Measurements from ENCODE around the gene SNRNP200. TPM values are rescaled to one million over a fixed set of nuclear protein-coding genes. Genes with fewer than 3 reads are reported as not detected.

The SNRNP200 gene
- total and polyA plus RNA-seq, 3 experiments from 2014 or later: 108 to 206 (median 203) TPM

DNA sequence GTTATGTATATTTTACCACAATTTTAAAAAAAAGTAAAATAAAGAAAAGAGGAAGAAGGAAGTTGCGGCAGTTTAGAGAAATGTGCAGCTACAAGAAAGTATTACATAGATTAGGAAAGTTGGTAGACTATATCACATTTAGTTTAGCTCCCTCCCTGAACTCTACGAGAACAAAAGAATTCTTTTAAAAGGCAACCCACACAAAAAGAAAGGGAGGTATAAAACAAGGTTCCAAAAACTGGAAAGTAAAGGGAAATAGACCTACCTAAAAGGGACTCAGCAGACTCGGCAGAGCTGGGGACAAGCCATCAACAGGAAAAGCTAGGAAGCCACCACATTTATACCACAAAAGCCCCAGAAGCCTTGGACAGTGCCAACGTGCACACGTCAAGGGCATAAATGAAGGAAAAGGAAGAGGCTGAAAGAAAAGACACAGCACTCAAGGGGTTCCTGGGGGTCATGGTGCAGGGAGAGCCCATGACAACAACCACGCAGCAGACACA lies 48.7 kb downstream of the SNRNP200 start:
- Mint-ChIP-seq H3K27me3 (no peaks in the 10 kb centered on the region), H3K9me3 (no peaks in the 10 kb centered on the region), H3K4me3 (peak overlapping the region in 1 of 7 donors; percentile 60), H3K4me1 (peaks cover 35 to 59% (median 54%) of the 10 kb centered on the region in 3 donors), H3K27ac (peak overlapping the region in 7 of 8 donors; percentile 16 to 90 (median 52)), H3K36me3 (peaks cover 0 to 89% (median 16%) of the 10 kb centered on the region in 3 donors)
- Histone ChIP-seq H3K36me3 (ENCODE audit: insufficient read depth, low read length) (peaks cover 33% of the 10 kb centered on the region), H3K4me3 (ENCODE audit: low read length) (no peak overlapping the region), H3K27ac (ENCODE audit: low read depth, low read length) (no peak overlapping the region), H3K9me3 (ENCODE audit: low read length) (no peaks in the 10 kb centered on the region), H3K27me3 (ENCODE audit: insufficient read depth, low read length, poor library complexity, severe bottlenecking) (no peaks in the 10 kb centered on the region), H3K4me1 (ENCODE audit: insufficient read depth, low read length) (peaks cover 38% of the 10 kb centered on the region)
- peak in 1 of 5 donors; percentile 50 for DNase-seq
- POLR2A ChIA-PET: interaction anchor here (0.5 to 0.7 kb wide), 2 partner anchors 40 to 454 kb away, joined by 3 to 5 read pairs; no protein-coding TSS in a partner anchor
- CTCF ChIA-PET: interaction anchor here (1.2 to 1.3 kb wide), 2 partner anchors 16 to 83 kb away, joined by 3 to 4 read pairs; no protein-coding TSS in a partner anchor

DNA sequence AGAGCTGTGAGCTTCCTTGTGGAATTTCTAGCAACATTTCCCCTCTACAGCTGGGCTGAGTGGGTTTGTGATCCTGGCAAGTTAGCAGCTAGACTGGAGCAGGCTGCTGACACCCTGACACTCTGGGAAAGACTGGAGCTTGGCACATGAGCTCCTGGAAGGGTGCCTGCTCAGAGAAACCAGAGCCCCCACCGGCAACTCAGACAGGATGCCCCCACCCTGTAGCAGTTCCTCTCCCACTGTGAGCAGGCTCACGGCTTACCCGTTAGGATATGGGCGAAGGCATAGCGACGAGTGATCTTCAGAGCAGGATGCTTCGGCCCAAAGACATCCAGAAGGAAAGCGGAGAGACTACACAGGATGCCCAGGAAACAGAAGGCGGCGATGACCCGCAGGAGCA lies 50.8 kb downstream of the SNRNP200 start:
- Histone ChIP-seq H3K4me3 (ENCODE audit: low read length) (no peak overlapping the region), H3K4me1 (ENCODE audit: insufficient read depth, low read length) (peaks cover 18% of the 10 kb centered on the region), H3K27me3 (ENCODE audit: insufficient read depth, low read length, poor library complexity, severe bottlenecking) (no peaks in the 10 kb centered on the region), H3K9me3 (ENCODE audit: low read length) (no peaks in the 10 kb centered on the region), H3K27ac (ENCODE audit: low read depth, low read length) (no peak overlapping the region), H3K36me3 (ENCODE audit: insufficient read depth, low read length) (peaks cover 36% of the 10 kb centered on the region)
- POLR2A ChIA-PET: interaction anchor here (0.5 kb wide), 1 partner anchor 26 kb away, joined by 7 read pairs; no protein-coding TSS in a partner anchor
- no peak for DNase-seq
- no peaks in the 10 kb centered on the region for H3K9me3 Mint-ChIP-seq
- no peaks in the 10 kb centered on the region for H3K27me3 Mint-ChIP-seq
- CTCF ChIA-PET: interaction anchor here (0.8 to 1.8 kb wide), 3 partner anchors 10 to 152 kb away, joined by 3 to 4 read pairs (median 4); partner anchors contain the start of gene CIAO1
- H3K4me3 Mint-ChIP-seq: no peak overlapping the region
- H3K4me1 Mint-ChIP-seq: peaks cover 26 to 45% (median 35%) of the 10 kb centered on the region in 3 donors
- peaks cover 0 to 82% (median 16%) of the 10 kb centered on the region in 3 donors for H3K36me3 Mint-ChIP-seq
- peak overlapping the region in 2 of 8 donors; percentile 14 to 46 for H3K27ac Mint-ChIP-seq

DNA sequence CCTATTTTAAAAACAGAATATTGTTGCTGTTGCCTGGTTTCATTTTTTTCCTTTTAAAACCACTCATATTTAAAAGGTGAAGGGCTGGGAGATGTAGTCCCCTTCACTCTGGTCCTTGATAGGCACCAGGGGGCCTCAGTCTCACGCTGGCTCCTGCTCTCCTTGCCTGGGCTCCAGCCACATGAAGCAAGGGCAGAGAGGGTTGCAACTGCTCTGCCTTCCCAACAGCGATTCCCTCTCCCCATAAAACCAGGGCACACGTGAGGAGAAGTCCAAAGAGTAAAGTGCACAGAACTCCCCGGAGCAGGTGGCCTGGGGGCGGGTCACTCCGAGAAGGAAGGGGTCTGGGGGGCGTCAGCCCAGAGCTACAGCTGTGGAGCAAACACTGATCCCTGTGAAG lies 52.3 kb downstream of the SNRNP200 start:
- H3K27ac Mint-ChIP-seq: no peak overlapping the region
- Histone ChIP-seq H3K9me3 (ENCODE audit: low read length) (no peaks in the 10 kb centered on the region), H3K4me1 (ENCODE audit: insufficient read depth, low read length) (peaks cover 15% of the 10 kb centered on the region), H3K27me3 (ENCODE audit: insufficient read depth, low read length, poor library complexity, severe bottlenecking) (no peaks in the 10 kb centered on the region), H3K27ac (ENCODE audit: low read depth, low read length) (no peak overlapping the region), H3K36me3 (ENCODE audit: insufficient read depth, low read length) (peaks cover 36% of the 10 kb centered on the region), H3K4me3 (ENCODE audit: low read length) (no peak overlapping the region)
- H3K27me3 Mint-ChIP-seq: no peaks in the 10 kb centered on the region
- no peaks in the 10 kb centered on the region for H3K9me3 Mint-ChIP-seq
- CTCF ChIA-PET: interaction anchor here (1.2 to 1.8 kb wide), 2 partner anchors 11 to 12 kb away, joined by 3 to 4 read pairs; no protein-coding TSS in a partner anchor
- POLR2A ChIA-PET: no interaction called here
- no peak overlapping the region for H3K4me3 Mint-ChIP-seq
- peaks cover 16 to 30% (median 20%) of the 10 kb centered on the region in 3 donors for H3K4me1 Mint-ChIP-seq
- peaks cover 0 to 71% (median 16%) of the 10 kb centered on the region in 3 donors for H3K36me3 Mint-ChIP-seq
- no peak for DNase-seq

DNA sequence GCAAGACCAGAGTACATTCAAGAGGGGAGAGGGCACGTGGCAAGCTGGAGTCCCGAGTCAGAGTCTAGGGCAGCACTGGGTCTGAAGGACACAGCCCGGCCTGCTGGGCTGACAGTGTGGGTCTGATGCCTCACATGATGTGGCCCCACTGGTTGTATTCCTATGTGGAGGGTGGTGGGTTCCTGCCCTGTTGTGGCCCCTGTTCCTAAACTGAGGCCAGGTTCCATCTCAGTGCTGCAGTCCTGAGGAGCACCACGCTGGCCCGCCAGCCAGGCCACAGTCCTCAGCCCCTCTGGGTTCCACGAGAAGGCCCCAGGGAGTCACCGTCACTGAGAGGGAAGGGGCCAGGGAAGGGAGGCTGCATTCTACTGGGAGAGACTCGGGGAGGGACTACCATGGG lies 52.8 kb downstream of the SNRNP200 start:
- POLR2A ChIA-PET: no interaction called here
- H3K9me3 Mint-ChIP-seq: no peaks in the 10 kb centered on the region
- no peak overlapping the region for H3K4me3 ChIP-seq (ENCODE audit: low read length)

DNA sequence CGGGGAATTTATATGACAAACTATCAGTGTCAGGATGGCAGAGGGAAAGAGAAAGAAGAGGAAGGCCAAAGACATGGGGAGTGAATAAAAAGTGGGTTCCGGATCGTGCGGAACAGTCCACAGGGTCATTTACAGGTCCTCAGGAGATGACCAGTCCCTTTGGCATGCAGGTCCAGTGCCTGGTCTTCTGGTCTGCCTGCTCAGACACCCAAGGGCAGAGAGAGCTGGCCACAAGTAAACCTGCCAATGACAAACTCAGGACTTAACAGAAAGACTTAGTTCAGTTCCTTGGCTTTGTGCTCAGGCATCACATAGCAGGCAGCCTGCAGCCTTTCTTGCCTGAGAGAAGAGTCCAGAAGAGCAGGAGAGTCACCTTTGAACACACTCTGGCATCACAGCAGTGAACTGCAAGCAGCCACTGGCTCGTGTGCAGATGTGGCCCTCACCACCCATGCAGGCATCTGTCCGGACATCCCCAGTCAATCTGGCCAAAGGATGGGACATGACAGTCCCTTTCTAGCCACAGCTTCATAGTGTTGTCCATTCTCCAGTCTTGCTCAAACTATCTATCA lies 53.5 kb downstream of the SNRNP200 start:
- DNase-seq: no peak
- Histone ChIP-seq H3K9me3 (ENCODE audit: low read length) (no peaks in the 10 kb centered on the region), H3K27me3 (ENCODE audit: insufficient read depth, low read length, poor library complexity, severe bottlenecking) (no peaks in the 10 kb centered on the region), H3K4me1 (ENCODE audit: insufficient read depth, low read length) (peaks cover 6% of the 10 kb centered on the region), H3K27ac (ENCODE audit: low read depth, low read length) (no peak overlapping the region), H3K4me3 (ENCODE audit: low read length) (no peak overlapping the region), H3K36me3 (ENCODE audit: insufficient read depth, low read length) (peaks cover 36% of the 10 kb centered on the region)
- Mint-ChIP-seq H3K27me3 (no peaks in the 10 kb centered on the region), H3K9me3 (no peaks in the 10 kb centered on the region), H3K4me1 (peaks cover 15 to 23% (median 15%) of the 10 kb centered on the region in 3 donors), H3K36me3 (peaks cover 0 to 63% (median 16%) of the 10 kb centered on the region in 3 donors), H3K4me3 (no peak overlapping the region), H3K27ac (peak overlapping the region in 7 of 8 donors; percentile 7 to 86 (median 61))
- ChIA-PET CTCF (no interaction called here), POLR2A (interaction anchor here (0.6 kb wide), 1 partner anchor 12 kb away, joined by 3 read pairs; no protein-coding TSS in a partner anchor)

More for the DNA sequence above, 52.8 kb downstream of the SNRNP200 start:
- no peak for DNase-seq
- CTCF ChIA-PET: interaction anchor here (1.2 kb wide), 1 partner anchor 10 kb away, joined by 3 read pairs; no protein-coding TSS in a partner anchor
- Mint-ChIP-seq H3K36me3 (peaks cover 0 to 67% (median 16%) of the 10 kb centered on the region in 3 donors), H3K4me3 (no peak overlapping the region), H3K4me1 (peaks cover 13 to 25% (median 15%) of the 10 kb centered on the region in 3 donors), H3K27ac (peak overlapping the region in 3 of 8 donors; percentile 47 to 76 (median 61)), H3K27me3 (no peaks in the 10 kb centered on the region)
- Histone ChIP-seq H3K36me3 (ENCODE audit: insufficient read depth, low read length) (peaks cover 36% of the 10 kb centered on the region), H3K27ac (ENCODE audit: low read depth, low read length) (no peak overlapping the region), H3K4me1 (ENCODE audit: insufficient read depth, low read length) (peaks cover 10% of the 10 kb centered on the region), H3K9me3 (ENCODE audit: low read length) (no peaks in the 10 kb centered on the region), H3K27me3 (ENCODE audit: insufficient read depth, low read length, poor library complexity, severe bottlenecking) (no peaks in the 10 kb centered on the region)

DNA sequence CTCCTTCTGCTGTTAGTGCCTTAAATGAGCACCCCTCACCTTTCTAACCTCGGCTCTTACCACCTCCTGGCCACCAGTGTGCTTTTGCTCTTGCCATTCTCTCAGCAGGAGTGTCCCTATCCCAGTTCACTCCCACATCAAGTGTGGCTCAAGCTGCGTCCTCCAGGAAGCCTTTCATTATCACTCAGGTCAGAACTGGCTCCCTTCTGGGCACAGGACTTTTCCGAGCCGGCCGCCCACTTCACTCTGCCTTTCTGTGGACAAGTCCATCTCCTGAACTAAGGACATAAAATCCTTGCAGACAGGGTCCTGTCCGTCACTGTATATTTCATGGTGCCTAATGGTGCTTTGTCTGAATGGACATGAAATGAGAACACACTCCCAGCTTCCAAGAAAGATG lies 55.2 kb downstream of the SNRNP200 start:
- Mint-ChIP-seq H3K36me3 (peaks cover 0 to 50% (median 14%) of the 10 kb centered on the region in 3 donors), H3K27ac (peak overlapping the region in 6 of 8 donors; percentile 41 to 97 (median 80))
- CTCF ChIA-PET: no interaction called here

DNA sequence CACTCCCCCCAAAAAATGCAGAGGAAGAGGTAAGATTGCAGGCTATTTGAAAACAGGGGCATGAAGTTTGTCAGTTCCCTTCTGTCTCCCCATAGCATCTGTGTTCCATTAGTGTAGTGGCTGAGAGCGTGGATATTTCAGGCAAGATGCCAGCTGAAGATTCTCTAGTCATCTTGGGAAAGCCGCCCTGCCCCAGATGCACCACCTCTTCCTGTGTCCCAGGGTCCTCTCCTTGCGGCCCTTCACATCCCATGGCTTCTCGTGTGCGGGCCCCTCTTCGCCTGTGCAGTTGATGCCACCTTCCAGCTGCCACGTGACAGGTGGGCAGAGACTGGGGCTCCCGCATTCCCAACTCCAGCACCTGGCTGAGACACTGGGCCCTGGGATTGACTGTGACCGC lies 55.7 kb downstream of the SNRNP200 start:
- POLR2A ChIA-PET: no interaction called here
- Mint-ChIP-seq H3K36me3 (peaks cover 0 to 45% (median 14%) of the 10 kb centered on the region in 3 donors), H3K27me3 (no peaks in the 10 kb centered on the region), H3K9me3 (no peaks in the 10 kb centered on the region), H3K4me3 (no peak overlapping the region), H3K27ac (peak overlapping the region in 5 of 8 donors; percentile 41 to 83 (median 77)), H3K4me1 (peaks cover 16 to 31% (median 24%) of the 10 kb centered on the region in 3 donors)
- Histone ChIP-seq H3K4me3 (ENCODE audit: low read length) (no peak overlapping the region), H3K4me1 (ENCODE audit: insufficient read depth, low read length) (peaks cover 13% of the 10 kb centered on the region), H3K27ac (ENCODE audit: low read depth, low read length) (no peak overlapping the region), H3K9me3 (ENCODE audit: low read length) (no peaks in the 10 kb centered on the region), H3K27me3 (ENCODE audit: insufficient read depth, low read length, poor library complexity, severe bottlenecking) (no peaks in the 10 kb centered on the region), H3K36me3 (ENCODE audit: insufficient read depth, low read length) (peaks cover 23% of the 10 kb centered on the region)
- CTCF ChIA-PET: no interaction called here
- no peak for DNase-seq

More for the DNA sequence above, 55.2 kb downstream of the SNRNP200 start:
- no peaks in the 10 kb centered on the region for H3K27me3 Mint-ChIP-seq
- Histone ChIP-seq H3K27me3 (ENCODE audit: insufficient read depth, low read length, poor library complexity, severe bottlenecking) (no peaks in the 10 kb centered on the region), H3K27ac (ENCODE audit: low read depth, low read length) (no peak overlapping the region), H3K36me3 (ENCODE audit: insufficient read depth, low read length) (peaks cover 29% of the 10 kb centered on the region), H3K4me3 (ENCODE audit: low read length) (no peak overlapping the region), H3K4me1 (ENCODE audit: insufficient read depth, low read length) (peaks cover 11% of the 10 kb centered on the region), H3K9me3 (ENCODE audit: low read length) (no peaks in the 10 kb centered on the region)
- no peaks in the 10 kb centered on the region for H3K9me3 Mint-ChIP-seq
- H3K4me1 Mint-ChIP-seq: peaks cover 17 to 28% (median 21%) of the 10 kb centered on the region in 3 donors
- POLR2A ChIA-PET: no interaction called here
- H3K4me3 Mint-ChIP-seq: no peak overlapping the region
- no peak for DNase-seq

DNA sequence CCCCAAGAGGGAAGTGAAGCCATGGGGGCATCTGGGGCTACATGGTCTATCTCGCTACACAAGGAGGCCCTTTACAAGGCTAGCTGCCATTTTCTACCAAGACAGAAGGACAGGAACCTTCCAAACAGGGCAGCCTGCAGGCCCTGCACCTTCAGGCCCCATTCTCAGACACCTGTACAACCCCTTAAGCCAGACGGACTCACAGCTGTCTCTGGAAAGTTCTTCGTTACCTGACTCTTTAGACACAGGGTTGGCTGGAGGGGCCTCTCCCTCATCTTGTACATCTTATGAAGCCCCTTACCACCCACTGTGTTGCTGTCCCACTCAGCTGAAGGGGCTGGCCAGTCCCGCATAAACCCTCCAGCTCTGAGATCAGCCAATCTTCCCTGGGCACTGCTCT lies 56.7 kb downstream of the SNRNP200 start:
- CTCF ChIA-PET: interaction anchor here (1.1 kb wide), 1 partner anchor 10 kb away, joined by 3 read pairs; no protein-coding TSS in a partner anchor
- Mint-ChIP-seq H3K27ac (peak overlapping the region in 4 of 8 donors; percentile 6 to 74 (median 23)), H3K36me3 (peaks cover 0 to 35% (median 9%) of the 10 kb centered on the region in 3 donors), H3K27me3 (no peaks in the 10 kb centered on the region), H3K4me1 (peaks cover 16 to 33% (median 24%) of the 10 kb centered on the region in 3 donors), H3K9me3 (no peaks in the 10 kb centered on the region), H3K4me3 (no peak overlapping the region)
- no peak overlapping the region for H3K27ac ChIP-seq (ENCODE audit: low read depth, low read length)
- DNase-seq: no peak
- peaks cover 13% of the 10 kb centered on the region for H3K36me3 ChIP-seq (ENCODE audit: insufficient read depth, low read length)
- H3K4me1 ChIP-seq (ENCODE audit: insufficient read depth, low read length): peaks cover 13% of the 10 kb centered on the region
- H3K27me3 ChIP-seq (ENCODE audit: insufficient read depth, low read length, poor library complexity, severe bottlenecking): no peaks in the 10 kb centered on the region
- H3K9me3 ChIP-seq (ENCODE audit: low read length): no peaks in the 10 kb centered on the region
- POLR2A ChIA-PET: no interaction called here
- no peak overlapping the region for H3K4me3 ChIP-seq (ENCODE audit: low read length)
